PC-3 (cell line): ENCODE data around the gene MED12. TPM values are rescaled to one million over a fixed set of nuclear protein-coding genes. Genes with fewer than 3 reads are reported as not detected.

Experiments
- ATAC-seq: fragments of 200-7000 bp; cut with Tn5 transposase; 2 replicates; pipeline ENCODE4 v1.9.1; 2020; ENCODE audit warnings: mild to moderate bottlenecking, moderate library complexity
- BruUV-seq: library from RNA; stranded (reverse); fragments of 400-500 nt; replicated peaks from 2 replicates; lab custom pipeline; 2021; lab: Mats Ljungman, UMichigan
- CTCF ChIA-PET: fragments of 300-600 bp; sonication (Branson Sonifier 250); formaldehyde crosslinking; loops from one replicate; lab custom pipeline; 2022; ENCODE audit warnings: antibody characterized with exemption; lab: Charles Lee
- POLR2A ChIA-PET: fragments of 300-600 bp; sonication (Branson Sonifier 250); formaldehyde crosslinking; loops from one replicate; lab custom pipeline; 2022; ENCODE audit warnings: antibody characterized with exemption; ENCODE audit not compliant: unreplicated experiment; lab: Charles Lee
- DNase-seq: peaks from one replicate; pipeline ENCODE4 v3.0.0-alpha.2; 2015
- H2AFZ ChIP-seq: fragments of 300-600 bp; sonication (generic); 2 replicates; pipeline ENCODE4 v1.6.0; 2016; ENCODE audit warnings: antibody characterized with exemption, low read length
- H3F3A ChIP-seq: fragments of 300-600 bp; sonication (generic); one replicate; pipeline ENCODE4 v1.6.0; 2017; ENCODE audit warnings: antibody characterized with exemption, low read length, control low read depth, mild to moderate bottlenecking; ENCODE audit not compliant: unreplicated experiment
- H3K27ac ChIP-seq: fragments of 300-600 bp; sonication (generic); 2 replicates; pipeline ENCODE4 v1.5.1; 2016; ENCODE audit warnings: mild to moderate bottlenecking, low read length
- H3K27me3 ChIP-seq: fragments of 300-600 bp; sonication (generic); 2 replicates; pipeline ENCODE4 v1.6.1; 2016; ENCODE audit warnings: low read length, mixed read lengths
- H3K36me3 ChIP-seq: fragments of 300-600 bp; sonication (generic); 2 replicates; pipeline ENCODE4 v1.6.1; 2016; ENCODE audit warnings: low read depth, mixed run types, low read length, mixed read lengths
- H3K4me1 ChIP-seq: fragments of 300-600 bp; sonication (generic); 2 replicates; pipeline ENCODE4 v1.5.1; 2016; ENCODE audit warnings: low read length; ENCODE audit not compliant: insufficient read depth
- H3K4me2 ChIP-seq: fragments of 300-600 bp; sonication (generic); 2 replicates; pipeline ENCODE4 v1.6.0; 2016; ENCODE audit warnings: low read length
- H3K4me3 ChIP-seq: fragments of 300-600 bp; sonication (generic); 2 replicates; pipeline ENCODE4 v1.5.1; 2016; ENCODE audit warnings: mild to moderate bottlenecking, low read length, mixed read lengths
- H3K79me2 ChIP-seq: fragments of 300-600 bp; sonication (generic); 2 replicates; pipeline ENCODE4 v1.6.1; 2017; ENCODE audit warnings: low read length, mixed read lengths
- H3K9ac ChIP-seq: fragments of 300-600 bp; sonication (generic); 2 replicates; pipeline ENCODE4 v1.6.0; 2016; ENCODE audit warnings: mild to moderate bottlenecking, low read length
- H3K9me2 ChIP-seq: fragments of 300-600 bp; sonication (generic); replicated peaks from 2 replicates; pipeline ENCODE4 v1.6.1; 2016; ENCODE audit warnings: mixed run types, low read length, mixed read lengths
- H3K9me3 ChIP-seq: fragments of 300-600 bp; sonication (generic); 2 replicates; pipeline ENCODE4 v1.6.1; 2016; ENCODE audit warnings: low read length, mixed read lengths
- H4K20me1 ChIP-seq: fragments of 300-600 bp; sonication (generic); 2 replicates; pipeline ENCODE4 v1.6.1; 2016; ENCODE audit warnings: low read length, mixed read lengths
- EZH2 ChIP-seq: fragments of 300-600 bp; sonication (generic); IDR thresholded peaks from one replicate; pipeline ENCODE4 v1.6.1; 2017; ENCODE audit warnings: antibody characterized with exemption, mild to moderate bottlenecking, low read length; ENCODE audit not compliant: unreplicated experiment
- EZH2phosphoT487 ChIP-seq: fragments of 300-600 bp; sonication (generic); IDR thresholded peaks from 2 replicates; pipeline ENCODE4 v1.6.1; 2018; ENCODE audit warnings: mild to moderate bottlenecking, antibody characterized with exemption, low read length, borderline replicate concordance
- intact Hi-C: fragments of 100-400 bp; cut with micrococcal nuclease; formaldehyde crosslinking; loops from 2 replicates; pipeline ENCODE4 v1.9.0; 2023
- total RNA-seq: library from RNA; depleted of rRNA; stranded (reverse); fragments of >200 nt; gene quantifications from 2 replicates; pipeline ENCODE4 v1.2.3, GENCODE V29; 2014
- TF ChIP-seq, protein P1 (sequence below): fragments of 300-600 bp; sonication (generic); conservative IDR thresholded peaks from 2 replicates; pipeline ENCODE4 v1.5.1; 2017; ENCODE audit warnings: antibody characterized with exemption, low read depth, mild to moderate bottlenecking, low read length

Gene MED12
- total RNA-seq, 1 experiment from 2014 or later = 45.8 TPM

DNA sequence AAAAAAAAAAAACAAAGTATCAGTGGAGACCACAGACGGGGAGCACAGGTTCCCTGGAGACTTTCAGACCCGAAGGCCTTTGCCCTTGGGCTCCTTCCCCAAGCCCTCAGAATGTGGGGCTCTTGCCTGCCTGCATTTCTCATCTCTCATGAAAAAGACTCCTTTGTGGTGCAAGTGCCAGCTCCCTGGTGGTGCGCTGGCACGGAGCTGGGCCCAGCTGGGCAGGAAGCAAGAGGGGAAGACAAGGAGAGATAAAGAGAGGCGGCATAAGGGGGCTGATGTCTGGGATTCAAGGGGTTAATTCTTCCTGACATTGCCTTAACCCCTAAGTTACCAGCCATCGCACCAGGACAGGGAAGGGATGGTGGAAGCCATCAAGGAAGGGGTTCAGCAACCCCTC, 48.1 kb downstream of the MED12 start:
- Histone ChIP-seq H4K20me1 (no peaks in the 10 kb centered on the region), H3K79me2 (no peaks in the 10 kb centered on the region), H3F3A (no peaks in the 10 kb centered on the region), H3K9ac (no peak overlapping the region), H3K27ac (no peak overlapping the region), H3K36me3 (no peaks in the 10 kb centered on the region), H3K27me3 (no peaks in the 10 kb centered on the region), H3K4me3 (no peak overlapping the region), H3K9me2 (no peaks in the 10 kb centered on the region), H2AFZ (no peak overlapping the region), H3K9me3 (no peaks in the 10 kb centered on the region), H3K4me1 (no peaks in the 10 kb centered on the region), H3K4me2 (no peak overlapping the region)
- no TSS peak for BruUV-seq
- DNase-seq (no peak), ATAC-seq (no peak)
- TF ChIP-seq, protein P1, sequence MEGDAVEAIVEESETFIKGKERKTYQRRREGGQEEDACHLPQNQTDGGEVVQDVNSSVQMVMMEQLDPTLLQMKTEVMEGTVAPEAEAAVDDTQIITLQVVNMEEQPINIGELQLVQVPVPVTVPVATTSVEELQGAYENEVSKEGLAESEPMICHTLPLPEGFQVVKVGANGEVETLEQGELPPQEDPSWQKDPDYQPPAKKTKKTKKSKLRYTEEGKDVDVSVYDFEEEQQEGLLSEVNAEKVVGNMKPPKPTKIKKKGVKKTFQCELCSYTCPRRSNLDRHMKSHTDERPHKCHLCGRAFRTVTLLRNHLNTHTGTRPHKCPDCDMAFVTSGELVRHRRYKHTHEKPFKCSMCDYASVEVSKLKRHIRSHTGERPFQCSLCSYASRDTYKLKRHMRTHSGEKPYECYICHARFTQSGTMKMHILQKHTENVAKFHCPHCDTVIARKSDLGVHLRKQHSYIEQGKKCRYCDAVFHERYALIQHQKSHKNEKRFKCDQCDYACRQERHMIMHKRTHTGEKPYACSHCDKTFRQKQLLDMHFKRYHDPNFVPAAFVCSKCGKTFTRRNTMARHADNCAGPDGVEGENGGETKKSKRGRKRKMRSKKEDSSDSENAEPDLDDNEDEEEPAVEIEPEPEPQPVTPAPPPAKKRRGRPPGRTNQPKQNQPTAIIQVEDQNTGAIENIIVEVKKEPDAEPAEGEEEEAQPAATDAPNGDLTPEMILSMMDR = no peak
- TF ChIP-seq EZH2 (no peak), EZH2phosphoT487 (no peak)
- intact Hi-C loops = no loop called here
- CTCF ChIA-PET = no interaction called here
- POLR2A ChIA-PET = no interaction called here

DNA sequence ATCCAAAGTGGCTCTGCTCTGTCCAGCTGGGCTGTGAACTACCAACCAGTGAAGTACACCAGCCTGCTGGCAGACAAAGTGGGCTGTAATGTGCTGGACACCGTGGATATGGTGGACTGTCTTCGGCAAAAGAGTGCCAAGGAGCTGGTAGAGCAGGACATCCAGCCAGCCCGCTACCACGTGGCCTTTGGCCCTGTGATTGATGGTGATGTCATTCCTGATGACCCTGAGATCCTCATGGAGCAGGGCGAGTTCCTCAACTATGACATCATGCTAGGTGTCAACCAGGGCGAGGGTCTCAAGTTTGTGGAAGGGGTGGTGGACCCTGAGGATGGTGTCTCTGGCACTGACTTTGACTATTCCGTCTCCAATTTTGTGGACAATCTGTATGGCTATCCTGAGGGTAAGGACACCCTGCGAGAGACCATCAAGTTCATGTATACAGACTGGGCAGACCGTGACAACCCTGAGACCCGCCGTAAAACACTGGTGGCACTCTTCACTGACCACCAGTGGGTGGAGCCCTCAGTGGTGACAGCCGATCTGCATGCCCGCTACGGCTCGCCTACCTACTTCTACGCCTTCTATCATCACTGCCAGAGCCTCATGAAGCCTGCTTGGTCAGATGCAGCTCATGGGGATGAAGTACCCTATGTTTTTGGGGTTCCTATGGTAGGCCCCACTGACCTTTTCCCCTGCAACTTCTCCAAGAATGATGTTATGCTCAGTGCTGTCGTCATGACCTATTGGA, 48.8 kb downstream of the MED12 start:
- H3K4me2 ChIP-seq = no peak overlapping the region
- H4K20me1 ChIP-seq = no peaks in the 10 kb centered on the region
- ATAC-seq (no peak), DNase-seq (no peak)
- POLR2A ChIA-PET = no interaction called here
- TF ChIP-seq EZH2 (no peak), EZH2phosphoT487 (no peak)
- TF ChIP-seq, protein P1 = no peak
- intact Hi-C loops = no loop called here
- no peaks in the 10 kb centered on the region for H3K36me3 ChIP-seq
- H3K9ac ChIP-seq = no peak overlapping the region
- H2AFZ ChIP-seq = no peak overlapping the region
- H3K4me1 ChIP-seq = no peaks in the 10 kb centered on the region
- no TSS peak for BruUV-seq
- no peaks in the 10 kb centered on the region for H3K9me3 ChIP-seq
- CTCF ChIA-PET = no interaction called here
- no peaks in the 10 kb centered on the region for H3K9me2 ChIP-seq
- no peaks in the 10 kb centered on the region for H3K79me2 ChIP-seq
- H3K27ac ChIP-seq = no peak overlapping the region
- H3K27me3 ChIP-seq = no peaks in the 10 kb centered on the region
- no peak overlapping the region for H3K4me3 ChIP-seq
- no peaks in the 10 kb centered on the region for H3F3A ChIP-seq

DNA sequence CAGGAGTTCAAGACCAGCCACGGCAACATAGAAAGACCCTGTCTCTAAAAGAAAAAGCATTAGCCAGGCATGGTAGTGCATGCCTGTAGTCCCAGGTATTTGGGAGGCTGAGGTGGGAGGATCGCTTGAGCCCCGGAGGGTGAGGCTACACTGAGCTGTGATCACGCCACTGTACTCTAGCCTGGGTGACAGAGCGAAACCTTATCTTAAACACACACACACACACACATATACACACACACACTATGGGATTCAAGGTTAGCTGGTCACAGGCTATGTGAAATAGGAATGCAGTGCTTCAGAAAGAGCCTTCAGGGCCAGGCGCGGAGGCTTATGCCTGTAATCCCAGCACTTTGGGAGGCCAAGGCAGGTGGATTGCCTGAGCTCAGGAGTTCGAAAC, 49.7 kb downstream of the MED12 start:
- DNase-seq (no peak), ATAC-seq (no peak)
- Histone ChIP-seq H4K20me1 (no peaks in the 10 kb centered on the region), H2AFZ (no peak overlapping the region), H3K4me1 (no peaks in the 10 kb centered on the region), H3F3A (no peaks in the 10 kb centered on the region), H3K4me3 (no peak overlapping the region), H3K4me2 (no peak overlapping the region), H3K9ac (no peak overlapping the region), H3K36me3 (no peaks in the 10 kb centered on the region), H3K9me3 (no peaks in the 10 kb centered on the region), H3K27me3 (no peaks in the 10 kb centered on the region), H3K27ac (no peak overlapping the region), H3K9me2 (no peaks in the 10 kb centered on the region), H3K79me2 (no peaks in the 10 kb centered on the region)
- POLR2A ChIA-PET = no interaction called here
- no peak for TF ChIP-seq EZH2
- no peak for TF ChIP-seq EZH2phosphoT487
- TF ChIP-seq, protein P1 = no peak
- intact Hi-C loops = no loop called here
- BruUV-seq = no TSS peak
- CTCF ChIA-PET = no interaction called here
